Panc1 (cell line): ENCODE measurements around the gene BNIP3. TPM values are rescaled to one million over a fixed set of nuclear protein-coding genes. Genes with fewer than 3 reads are reported as not detected.

Experiments
- ATAC-seq: fragments of 200-7000 bp; cut with Tn5 transposase; 2 replicates; pipeline ENCODE4 v1.9.1; 2020; ENCODE audit warnings: mild to moderate bottlenecking, moderate library complexity
- BruUV-seq: library from RNA; stranded (reverse); fragments of 400-500 nt; replicated peaks from 2 replicates; lab custom pipeline; 2021; lab: Mats Ljungman, UMichigan
- CTCF ChIA-PET: fragments of 300-600 bp; sonication (Branson Sonifier 250); formaldehyde crosslinking; loops from one replicate; lab custom pipeline; 2022; ENCODE audit warnings: antibody characterized with exemption; lab: Charles Lee
- POLR2A ChIA-PET: fragments of 300-600 bp; sonication (Branson Sonifier 250); formaldehyde crosslinking; loops from one replicate; lab custom pipeline; 2022; ENCODE audit warnings: antibody characterized with exemption; lab: Charles Lee
- DNase-seq: peaks from one replicate; pipeline ENCODE4 v3.0.0-alpha.2; 2010; ENCODE audit warnings: low read depth, low spot score
- H3K27ac ChIP-seq: 2 replicates; pipeline ENCODE4 v1.5.1; 2011; ENCODE audit warnings: mild to moderate bottlenecking, low read length, inconsistent platforms
- H3K27me3 ChIP-seq: fragments of 200-500 bp; sonication (Bioruptor generic); 2 replicates; pipeline ENCODE4 v1.6.0; 2014; ENCODE audit warnings: low read length, inconsistent platforms; ENCODE audit not compliant: control insufficient read depth, insufficient read depth
- H3K36me3 ChIP-seq: fragments of 200-500 bp; sonication (Bioruptor generic); 2 replicates; pipeline ENCODE4 v1.5.1; 2014; ENCODE audit warnings: inconsistent platforms, mild to moderate bottlenecking, low read length, moderate library complexity; ENCODE audit not compliant: control insufficient read depth, insufficient read depth
- H3K4me1 ChIP-seq: 2 replicates; pipeline ENCODE4 v1.5.1; 2011; ENCODE audit warnings: inconsistent platforms, mild to moderate bottlenecking, low read length, moderate library complexity; ENCODE audit not compliant: control insufficient read depth, insufficient read depth
- H3K4me3 ChIP-seq, 2 experiments: 2 replicates each; pipeline ENCODE4 v1.5.1; 2011 to 2012; ENCODE audit warnings: low read depth in 2 of 2, low read length in 2 of 2, mild to moderate bottlenecking in 2 of 2, inconsistent platforms in 1 of 2, moderate library complexity in 1 of 2
- H3K9me3 ChIP-seq: fragments of 200-500 bp; sonication (Bioruptor generic); 2 replicates; pipeline ENCODE4 v1.5.1; 2014; ENCODE audit warnings: low read depth, mild to moderate bottlenecking, inconsistent platforms, low read length, moderate library complexity; ENCODE audit not compliant: control insufficient read depth, insufficient read depth
- CTCF ChIP-seq: fragments of 450-650 bp; IDR thresholded peaks from 2 replicates; pipeline ENCODE4 v1.5.1; 2017; ENCODE audit warnings: mild to moderate bottlenecking
- POLR2AphosphoS5 ChIP-seq: IDR thresholded peaks from 2 replicates; pipeline ENCODE4 v1.6.1; 2012; ENCODE audit warnings: mild to moderate bottlenecking, low read depth, low read length, moderate library complexity
- REST ChIP-seq, 2 experiments: IDR thresholded peaks; 2 replicates each; pipeline ENCODE4 v1.6.1; 2011 to 2012; ENCODE audit warnings: low read depth in 2 of 2, control low read depth in 1 of 2, low read length in 1 of 2, mild to moderate bottlenecking in 1 of 2, moderate library complexity in 1 of 2; ENCODE audit not compliant: insufficient read depth in 1 of 2
- SIN3A ChIP-seq: IDR thresholded peaks from 2 replicates; pipeline ENCODE4 v1.6.1; 2012; ENCODE audit warnings: low read depth, mild to moderate bottlenecking, low read length, moderate library complexity, borderline replicate concordance; ENCODE audit not compliant: insufficient read depth
- TCF7L2 ChIP-seq: IDR thresholded peaks from 2 replicates; pipeline ENCODE4 v1.6.1; 2011; ENCODE audit warnings: mild to moderate bottlenecking, low read depth, low read length, inconsistent platforms
- in situ Hi-C: cut with HindIII; loops from 2 replicates; pipeline ENCODE4 v1.10.0; 2016; ENCODE audit warnings: low sequenced_read_pairs, low pct_unique_long_range_greater_than_20kb
- intact Hi-C: fragments of 100-400 bp; cut with micrococcal nuclease; formaldehyde crosslinking; loops from one replicate; pipeline ENCODE4 v1.10.0; 2022; ENCODE audit not compliant: unreplicated experiment
- total RNA-seq: library from RNA; stranded (reverse); gene quantifications from one replicate; pipeline ENCODE4 v1.2.1, GENCODE V29; 2021; ENCODE audit not compliant: unreplicated experiment

BNIP3 gene
- total RNA-seq, 1 experiment from 2014 or later, result 67.8 TPM

GRCh38 chr10:131937836-131938235 is 43.9 kb downstream of the BNIP3 start:
- intact Hi-C loops, result no loop called here

GRCh38 chr10:131936736-131937135 is 45.0 kb downstream of the BNIP3 start:
- no TSS peak for BruUV-seq
- no peaks in the 10 kb centered on the region for H3K27me3 ChIP-seq
- ChIA-PET POLR2A (no interaction called here), CTCF (no interaction called here)
- no peak for TF ChIP-seq TCF7L2
- TF ChIP-seq POLR2AphosphoS5, result no peak
- no peak for TF ChIP-seq CTCF
- TF ChIP-seq REST (IDR thresholded peaks at IDR 0.05; ENCODE audit: insufficient read depth in 1 of 2, low read depth in 2 of 2, low read length in 1 of 2), result no peak
- no peak for TF ChIP-seq SIN3A
- no peak for DNase-seq
- H3K36me3 ChIP-seq, result peaks cover 4% of the 10 kb centered on the region; the same call in 1 of the 2 replicates
- H3K4me1 ChIP-seq, result no peaks in the 10 kb centered on the region
- no peak overlapping the region for H3K27ac ChIP-seq
- no peak for ATAC-seq
- intact Hi-C loops, result no loop called here
- H3K4me3 ChIP-seq, result no peak overlapping the region
- no peaks in the 10 kb centered on the region for H3K9me3 ChIP-seq
- in situ Hi-C loops, result no loop called here

More at GRCh38 chr10:131937836-131938235, 43.9 kb downstream of the BNIP3 start:
- BruUV-seq, result no TSS peak
- Histone ChIP-seq H3K9me3 (no peaks in the 10 kb centered on the region), H3K27me3 (no peaks in the 10 kb centered on the region), H3K4me1 (no peaks in the 10 kb centered on the region), H3K36me3 (peaks cover 4% of the 10 kb centered on the region), H3K4me3 (no peak overlapping the region), H3K27ac (no peak overlapping the region)
- ATAC-seq (no peak), DNase-seq (no peak)
- POLR2A ChIA-PET, result no interaction called here
- in situ Hi-C loops, result no loop called here
- CTCF ChIA-PET, result no interaction called here
- TF ChIP-seq TCF7L2, result no peak
- no peak for TF ChIP-seq REST (IDR thresholded peaks at IDR 0.05; ENCODE audit: insufficient read depth in 1 of 2, low read depth in 2 of 2, low read length in 1 of 2)
- no peak for TF ChIP-seq SIN3A
- no peak for TF ChIP-seq POLR2AphosphoS5
- TF ChIP-seq CTCF, result no peak
